ENCODE results near the gene SLCO2A1.

Gene SLCO2A1

GRCh38 chr3:133999891-134000685, 29.6 kb downstream of the SLCO2A1 start:
- no peak for DNase-seq (ENCODE audit: low read depth)

- DNase-seq (ENCODE audit: low read depth) = no peak
Measured at GRCh38 chr3:133998691-133999241, 31.0 kb downstream of the SLCO2A1 start.

GRCh38 chr3:133997871-133998635, 31.7 kb downstream of the SLCO2A1 start:
- no peak for DNase-seq (ENCODE audit: low read depth)

- no peak for DNase-seq (ENCODE audit: low read depth)
Measured at GRCh38 chr3:133996996-133997395, 32.7 kb downstream of the SLCO2A1 start.

- DNase-seq (ENCODE audit: low read depth) = no peak
Measured at GRCh38 chr3:133996251-133996661, 33.5 kb downstream of the SLCO2A1 start.

GRCh38 chr3:133995264-133995663, 34.5 kb downstream of the SLCO2A1 start:
- no peak for DNase-seq (ENCODE audit: low read depth)

GRCh38 chr3:133994166-133994890, 35.4 kb downstream of the SLCO2A1 start:
- DNase-seq (ENCODE audit: low read depth) = no peak

- no peak for DNase-seq (ENCODE audit: low read depth)
Measured at GRCh38 chr3:133992951-133993620, 36.6 kb downstream of the SLCO2A1 start.

- DNase-seq (ENCODE audit: low read depth) = no peak
Measured at GRCh38 chr3:133992381-133992780, 37.3 kb downstream of the SLCO2A1 start.

- DNase-seq (ENCODE audit: low read depth) = no peak
Measured at GRCh38 chr3:133991637-133992036, 38.1 kb downstream of the SLCO2A1 start.

- no peak for DNase-seq (ENCODE audit: low read depth)
Measured at GRCh38 chr3:133991209-133991608, 38.5 kb downstream of the SLCO2A1 start.

- no peak for DNase-seq (ENCODE audit: low read depth)
Measured at GRCh38 chr3:133989936-133990702, 39.6 kb downstream of the SLCO2A1 start.

GRCh38 chr3:133988631-133989161, 41.0 kb downstream of the SLCO2A1 start:
- no peak for DNase-seq (ENCODE audit: low read depth)

- no peak for DNase-seq (ENCODE audit: low read depth)
Measured at GRCh38 chr3:133987948-133988484, 41.7 kb downstream of the SLCO2A1 start.

- DNase-seq (ENCODE audit: low read depth) = no peak
Measured at GRCh38 chr3:133987136-133987535, 42.6 kb downstream of the SLCO2A1 start.

- DNase-seq (ENCODE audit: low read depth) = no peak
Measured at GRCh38 chr3:133986311-133986710, 43.4 kb downstream of the SLCO2A1 start.

GRCh38 chr3:133984975-133985374, 44.8 kb downstream of the SLCO2A1 start:
- DNase-seq (ENCODE audit: low read depth) = no peak

- DNase-seq (ENCODE audit: low read depth) = no peak
Measured at GRCh38 chr3:133983576-133984560, 45.9 kb downstream of the SLCO2A1 start.

- no peak for DNase-seq (ENCODE audit: low read depth)
Measured at GRCh38 chr3:133983126-133983525, 46.6 kb downstream of the SLCO2A1 start.

Data from iris pigment epithelial cell (primary cell).